ENCODE results near the gene HOXA10.

HOXA10 gene

GRCh38 chr7:27132978-27133377 lies 41.1 kb downstream of the HOXA10 start:
- DNase-seq (ENCODE audit: low read depth in 1 of 2, low spot score in 1 of 2): no peak

GRCh38 chr7:27132214-27132613 lies 41.9 kb downstream of the HOXA10 start:
- DNase-seq (ENCODE audit: low read depth in 1 of 2, low spot score in 1 of 2): no peak

- DNase-seq (ENCODE audit: low read depth in 1 of 2, low spot score in 1 of 2): no peak
Observed at GRCh38 chr7:27131390-27131819, 42.7 kb downstream of the HOXA10 start.

- peak; percentile 46 to 55 for DNase-seq (ENCODE audit: low read depth in 1 of 2, low spot score in 1 of 2)
Observed at GRCh38 chr7:27130540-27131389, 43.4 kb downstream of the HOXA10 start, which contains the start of gene HOXA4. Gene HOXA4, minus strand, starts transcription at chr7:27130757. Its CDS starts 24 bp downstream, at chr7:27130733.

- DNase-seq (ENCODE audit: low read depth in 1 of 2, low spot score in 1 of 2): no peak
Observed at GRCh38 chr7:27129729-27130539, 44.2 kb downstream of the HOXA10 start.

- DNase-seq (ENCODE audit: low read depth in 1 of 2, low spot score in 1 of 2): no peak
Observed at GRCh38 chr7:27128776-27129728, 45.1 kb downstream of the HOXA10 start.

- DNase-seq (ENCODE audit: low read depth in 1 of 2, low spot score in 1 of 2): no peak
Observed at GRCh38 chr7:27128034-27128433, 46.1 kb downstream of the HOXA10 start.

- DNase-seq (ENCODE audit: low read depth in 1 of 2, low spot score in 1 of 2): no peak
Observed at GRCh38 chr7:27126596-27127327, 47.4 kb downstream of the HOXA10 start.

GRCh38 chr7:27125986-27126394 lies 48.1 kb downstream of the HOXA10 start:
- DNase-seq (ENCODE audit: low read depth in 1 of 2, low spot score in 1 of 2): no peak

- no peak for DNase-seq (ENCODE audit: low read depth in 1 of 2, low spot score in 1 of 2)
Observed at GRCh38 chr7:27124902-27125689, 49.0 kb downstream of the HOXA10 start.

- DNase-seq (ENCODE audit: low read depth in 1 of 2, low spot score in 1 of 2): no peak
Observed at GRCh38 chr7:27124096-27124901, 49.8 kb downstream of the HOXA10 start.

GRCh38 chr7:27123477-27124053 lies 50.6 kb downstream of the HOXA10 start:
- no peak for DNase-seq (ENCODE audit: low read depth in 1 of 2, low spot score in 1 of 2)

GRCh38 chr7:27123007-27123476 lies 51.1 kb downstream of the HOXA10 start:
- DNase-seq (ENCODE audit: low read depth in 1 of 2, low spot score in 1 of 2): no peak

GRCh38 chr7:27122077-27122910 lies 51.8 kb downstream of the HOXA10 start:
- no peak for DNase-seq (ENCODE audit: low read depth in 1 of 2, low spot score in 1 of 2)

GRCh38 chr7:27121684-27122076 lies 52.4 kb downstream of the HOXA10 start:
- no peak for DNase-seq (ENCODE audit: low read depth in 1 of 2, low spot score in 1 of 2)
